PC-9 (cell line): ENCODE measurements around the gene DENND1A.

Experiments used
- EZH2 ChIP-seq: fragments of 200-600 bp; sonication (generic); IDR thresholded peaks from 2 replicates; pipeline ENCODE4 v1.8.0; 2017; ENCODE audit warnings: antibody characterized with exemption, low read depth
- TF ChIP-seq, protein P1 (sequence below): fragments of 200-600 bp; sonication (generic); conservative IDR thresholded peaks from 2 replicates; pipeline ENCODE4 v1.6.1; 2017; ENCODE audit warnings: mixed run types, antibody characterized with exemption, mild to moderate bottlenecking, moderate library complexity

DNA sequence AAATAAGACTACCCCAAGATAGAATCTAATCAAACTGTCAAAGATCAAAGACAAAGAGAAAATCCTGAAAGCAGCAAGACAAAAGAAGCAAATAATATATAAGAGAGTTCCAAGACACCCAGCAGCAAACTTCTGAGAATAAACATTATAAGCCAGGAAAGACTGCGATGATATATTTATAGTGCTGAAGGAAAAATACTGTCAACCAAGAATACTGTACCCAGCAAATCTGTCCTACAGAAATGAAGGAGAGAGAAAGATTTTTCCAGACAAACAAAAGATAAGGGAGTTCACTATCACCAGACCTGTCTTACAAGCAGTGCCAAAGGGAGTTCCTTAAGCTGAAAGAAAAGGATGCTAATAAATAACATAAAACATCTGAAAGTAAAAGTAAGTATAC lies 227.4 kb downstream of the DENND1A start:
- TF ChIP-seq, protein P1, sequence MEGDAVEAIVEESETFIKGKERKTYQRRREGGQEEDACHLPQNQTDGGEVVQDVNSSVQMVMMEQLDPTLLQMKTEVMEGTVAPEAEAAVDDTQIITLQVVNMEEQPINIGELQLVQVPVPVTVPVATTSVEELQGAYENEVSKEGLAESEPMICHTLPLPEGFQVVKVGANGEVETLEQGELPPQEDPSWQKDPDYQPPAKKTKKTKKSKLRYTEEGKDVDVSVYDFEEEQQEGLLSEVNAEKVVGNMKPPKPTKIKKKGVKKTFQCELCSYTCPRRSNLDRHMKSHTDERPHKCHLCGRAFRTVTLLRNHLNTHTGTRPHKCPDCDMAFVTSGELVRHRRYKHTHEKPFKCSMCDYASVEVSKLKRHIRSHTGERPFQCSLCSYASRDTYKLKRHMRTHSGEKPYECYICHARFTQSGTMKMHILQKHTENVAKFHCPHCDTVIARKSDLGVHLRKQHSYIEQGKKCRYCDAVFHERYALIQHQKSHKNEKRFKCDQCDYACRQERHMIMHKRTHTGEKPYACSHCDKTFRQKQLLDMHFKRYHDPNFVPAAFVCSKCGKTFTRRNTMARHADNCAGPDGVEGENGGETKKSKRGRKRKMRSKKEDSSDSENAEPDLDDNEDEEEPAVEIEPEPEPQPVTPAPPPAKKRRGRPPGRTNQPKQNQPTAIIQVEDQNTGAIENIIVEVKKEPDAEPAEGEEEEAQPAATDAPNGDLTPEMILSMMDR: no peak
- no peak for TF ChIP-seq EZH2
